Amniotic stem cell (primary cell): ENCODE measurements around the gene TGIF2LY.
"Not testable (repeated sequence)": the region's sequence is repeated elsewhere in the genome, so short reads cannot be mapped to it uniquely, and the experiment has no call there.

Experiments
- DNase-seq: peaks from one replicate; lab custom pipeline; 2025; lab: John Stamatoyannopoulos, UW

Gene TGIF2LY

GRCh38 chrY:3578767-3579166 is at the start of gene TGIF2LY:
Gene TGIF2LY (plus strand): TSS chrY:3579067. CDS start chrY:3579245, 178 bp downstream.
- DNase-seq = not testable (repeated sequence)
